ENCODE measurements around the gene GRB10.
"Not testable (repeated sequence)": the region's sequence is repeated elsewhere in the genome, so short reads cannot be mapped to it uniquely, and the experiment has no call there.

Gene GRB10

DNA sequence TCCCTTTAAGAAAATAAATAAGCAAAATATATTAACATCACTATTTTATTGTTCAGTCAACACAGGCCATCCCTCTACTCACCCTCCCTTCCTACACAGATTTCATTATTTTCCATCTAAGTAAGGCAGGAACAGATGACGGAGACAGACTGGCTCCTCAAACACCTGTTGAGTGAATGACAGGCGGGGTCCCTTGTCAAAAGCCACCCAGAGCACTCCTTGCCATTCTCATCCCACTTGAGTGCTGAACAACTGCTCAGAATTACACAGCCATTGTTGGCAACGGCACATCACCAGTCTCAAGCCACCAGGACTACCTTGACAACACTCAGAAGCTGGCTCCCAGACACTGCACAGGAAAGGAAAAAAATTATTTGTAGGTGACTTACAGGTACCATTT is 3.3 kb downstream of the GRB10 start:
- TF ChIP-seq ELF4 (IDR thresholded peaks at IDR 0.05) (no peak), TARDBP (IDR thresholded peaks at IDR 0.05) (no peak), FOXA1 (IDR thresholded peaks at IDR 0.05) (no peak), SP1 (IDR thresholded peaks at IDR 0.05) (no peak), BHLHE40 (IDR thresholded peaks at IDR 0.05; ENCODE audit: borderline replicate concordance) (no peak)
- no peak for DNase-seq (ENCODE audit: extremely low spot score)
- POLR2A ChIA-PET = no interaction called here
- CTCF ChIA-PET = interaction anchor here (0.5 kb wide), 1 partner anchor 343 kb away, joined by 4 read pairs; no protein-coding TSS in a partner anchor

GRCh38 chr7:50778189-50778588 is 4.5 kb downstream of the GRB10 start:
- TF ChIP-seq BHLHE40 (IDR thresholded peaks at IDR 0.05; ENCODE audit: borderline replicate concordance) (no peak), ZNF384 (IDR thresholded peaks at IDR 0.05) (no peak), FOXM1 (IDR thresholded peaks at IDR 0.05; ENCODE audit: borderline replicate concordance) (no peak), NFRKB (IDR thresholded peaks at IDR 0.05) (no peak), HDGF (IDR thresholded peaks at IDR 0.05; ENCODE audit: borderline replicate concordance) (no peak), TARDBP (IDR thresholded peaks at IDR 0.05) (no peak), FOXA1 (IDR thresholded peaks at IDR 0.05) (no peak), LEF1 (IDR thresholded peaks at IDR 0.05; ENCODE audit: borderline replicate concordance) (no peak), SP1 (IDR thresholded peaks at IDR 0.05) (no peak), ARNT (IDR thresholded peaks at IDR 0.05) (no peak), FOXK2 (IDR thresholded peaks at IDR 0.05) (no peak), CTBP1 (IDR thresholded peaks at IDR 0.05; ENCODE audit: borderline replicate concordance) (no peak)
- TF ChIP-seq, protein P1, sequence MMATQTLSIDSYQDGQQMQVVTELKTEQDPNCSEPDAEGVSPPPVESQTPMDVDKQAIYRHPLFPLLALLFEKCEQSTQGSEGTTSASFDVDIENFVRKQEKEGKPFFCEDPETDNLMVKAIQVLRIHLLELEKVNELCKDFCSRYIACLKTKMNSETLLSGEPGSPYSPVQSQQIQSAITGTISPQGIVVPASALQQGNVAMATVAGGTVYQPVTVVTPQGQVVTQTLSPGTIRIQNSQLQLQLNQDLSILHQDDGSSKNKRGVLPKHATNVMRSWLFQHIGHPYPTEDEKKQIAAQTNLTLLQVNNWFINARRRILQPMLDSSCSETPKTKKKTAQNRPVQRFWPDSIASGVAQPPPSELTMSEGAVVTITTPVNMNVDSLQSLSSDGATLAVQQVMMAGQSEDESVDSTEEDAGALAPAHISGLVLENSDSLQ (IDR thresholded peaks at IDR 0.05) = no peak
- CTCF ChIA-PET = no interaction called here
- POLR2A ChIA-PET = no interaction called here
- no peak for DNase-seq (ENCODE audit: extremely low spot score)

GRCh38 chr7:50775836-50776235 is 6.9 kb downstream of the GRB10 start:
- ChIA-PET POLR2A (no interaction called here), CTCF (no interaction called here)
- DNase-seq (ENCODE audit: extremely low spot score) = no peak

DNA sequence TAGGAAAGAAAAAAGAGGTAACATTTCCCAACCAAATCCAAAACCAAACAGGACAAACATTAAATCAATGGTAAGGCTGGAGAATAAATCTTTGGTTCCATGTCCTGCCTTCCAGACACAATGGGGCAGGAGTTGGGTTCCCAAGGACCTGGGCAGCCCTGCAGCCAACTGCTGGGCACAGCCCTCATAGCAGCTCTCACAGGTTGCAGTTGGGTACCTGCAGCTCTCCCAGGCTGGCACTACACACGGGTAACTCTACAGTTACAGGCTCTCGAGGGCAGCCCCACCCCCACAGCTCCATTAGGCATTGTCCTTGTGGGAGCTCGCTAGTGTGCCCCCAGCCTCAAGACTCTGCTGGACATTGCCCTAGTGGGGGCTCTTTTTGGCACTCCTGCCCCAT is 7.5 kb downstream of the GRB10 start:
- TF ChIP-seq SP1 (IDR thresholded peaks at IDR 0.05) = no peak
- no peak for TF ChIP-seq HDGF (IDR thresholded peaks at IDR 0.05; ENCODE audit: borderline replicate concordance)
- no peak for TF ChIP-seq NFRKB (IDR thresholded peaks at IDR 0.05)
- TF ChIP-seq ELF4 (IDR thresholded peaks at IDR 0.05) = no peak
- TF ChIP-seq FOXK2 (IDR thresholded peaks at IDR 0.05) = no peak
- TF ChIP-seq ZNF384 (IDR thresholded peaks at IDR 0.05) = no peak
- no peak for TF ChIP-seq LEF1 (IDR thresholded peaks at IDR 0.05; ENCODE audit: borderline replicate concordance)
- no peak for TF ChIP-seq L3MBTL2 (conservative IDR thresholded peaks at IDR 0.05)
- no peak for TF ChIP-seq FOXM1 (IDR thresholded peaks at IDR 0.05; ENCODE audit: borderline replicate concordance)
- TF ChIP-seq TARDBP (IDR thresholded peaks at IDR 0.05) = no peak
- TF ChIP-seq BHLHE40 (IDR thresholded peaks at IDR 0.05; ENCODE audit: borderline replicate concordance) = no peak
- TF ChIP-seq, protein P1 (IDR thresholded peaks at IDR 0.05) = no peak
- TF ChIP-seq FOXA1 (IDR thresholded peaks at IDR 0.05) = no peak
- no peak for TF ChIP-seq SUZ12 (IDR thresholded peaks at IDR 0.05)
- no peak for TF ChIP-seq ARNT (IDR thresholded peaks at IDR 0.05)
- no peak for TF ChIP-seq CTBP1 (IDR thresholded peaks at IDR 0.05; ENCODE audit: borderline replicate concordance)
- CTCF ChIA-PET = no interaction called here
- POLR2A ChIA-PET = no interaction called here
- no peak for DNase-seq (ENCODE audit: extremely low spot score)

More at GRCh38 chr7:50775836-50776235, 6.9 kb downstream of the GRB10 start:
- no peak for TF ChIP-seq BHLHE40 (IDR thresholded peaks at IDR 0.05; ENCODE audit: borderline replicate concordance)
- TF ChIP-seq ZNF384 (IDR thresholded peaks at IDR 0.05) = no peak
- no peak for TF ChIP-seq FOXA1 (IDR thresholded peaks at IDR 0.05)
- TF ChIP-seq SUZ12 (IDR thresholded peaks at IDR 0.05) = no peak

DNA sequence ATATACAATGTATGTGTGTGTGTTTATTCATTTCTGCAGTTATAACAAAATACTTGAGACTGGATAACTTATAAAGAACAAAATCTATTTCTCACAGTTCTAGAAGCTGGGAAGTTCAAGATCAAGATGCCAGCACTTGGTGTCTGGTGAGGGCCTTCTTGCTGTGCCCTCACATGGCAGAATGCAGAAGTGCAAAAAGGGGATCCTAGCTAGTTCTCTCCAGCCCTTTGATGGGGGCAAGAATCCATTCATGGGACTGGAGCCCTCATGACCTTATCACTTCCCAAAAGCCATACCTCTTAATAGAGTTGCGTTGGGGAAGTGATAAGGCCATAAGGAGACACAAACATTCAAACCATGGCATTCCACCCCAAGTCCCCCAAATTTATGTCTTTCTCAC is 8.4 kb downstream of the GRB10 start:
- TF ChIP-seq LEF1 (IDR thresholded peaks at IDR 0.05; ENCODE audit: borderline replicate concordance) (no peak), CTBP1 (IDR thresholded peaks at IDR 0.05; ENCODE audit: borderline replicate concordance) (no peak), BHLHE40 (IDR thresholded peaks at IDR 0.05; ENCODE audit: borderline replicate concordance) (no peak), ELF4 (IDR thresholded peaks at IDR 0.05) (no peak), HDGF (IDR thresholded peaks at IDR 0.05; ENCODE audit: borderline replicate concordance) (no peak), FOXM1 (IDR thresholded peaks at IDR 0.05; ENCODE audit: borderline replicate concordance) (no peak), ARNT (IDR thresholded peaks at IDR 0.05) (no peak), SUZ12 (IDR thresholded peaks at IDR 0.05) (no peak), FOXK2 (IDR thresholded peaks at IDR 0.05) (no peak), FOXA1 (IDR thresholded peaks at IDR 0.05) (no peak)
- ChIA-PET CTCF (no interaction called here), POLR2A (no interaction called here)
- no peak for DNase-seq (ENCODE audit: extremely low spot score)

DNA sequence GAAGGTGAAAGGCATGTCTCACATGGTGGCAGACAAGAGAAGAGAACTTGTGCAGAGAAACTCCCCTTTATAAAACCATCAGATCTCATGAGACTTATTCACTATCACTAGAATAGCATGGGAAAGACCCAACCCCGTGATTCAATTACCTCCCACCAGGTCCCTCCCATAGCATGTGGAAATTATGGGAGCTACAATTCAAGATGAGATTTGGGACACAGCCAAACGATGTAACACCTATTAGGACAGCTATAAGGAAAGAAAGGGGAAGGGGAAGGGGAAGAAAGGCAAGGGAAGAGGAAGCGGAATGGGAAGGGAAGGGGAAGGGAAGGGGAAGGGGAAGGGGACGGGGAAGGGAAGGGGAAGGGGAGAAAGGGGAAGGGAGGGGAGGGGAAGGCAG is 9.6 kb downstream of the GRB10 start:
- CTCF ChIA-PET = interaction anchor here (0.6 kb wide), 1 partner anchor 33 kb away, joined by 4 read pairs; no protein-coding TSS in a partner anchor
- POLR2A ChIA-PET; DNase-seq (ENCODE audit: extremely low spot score): not testable (repeated sequence)

DNA sequence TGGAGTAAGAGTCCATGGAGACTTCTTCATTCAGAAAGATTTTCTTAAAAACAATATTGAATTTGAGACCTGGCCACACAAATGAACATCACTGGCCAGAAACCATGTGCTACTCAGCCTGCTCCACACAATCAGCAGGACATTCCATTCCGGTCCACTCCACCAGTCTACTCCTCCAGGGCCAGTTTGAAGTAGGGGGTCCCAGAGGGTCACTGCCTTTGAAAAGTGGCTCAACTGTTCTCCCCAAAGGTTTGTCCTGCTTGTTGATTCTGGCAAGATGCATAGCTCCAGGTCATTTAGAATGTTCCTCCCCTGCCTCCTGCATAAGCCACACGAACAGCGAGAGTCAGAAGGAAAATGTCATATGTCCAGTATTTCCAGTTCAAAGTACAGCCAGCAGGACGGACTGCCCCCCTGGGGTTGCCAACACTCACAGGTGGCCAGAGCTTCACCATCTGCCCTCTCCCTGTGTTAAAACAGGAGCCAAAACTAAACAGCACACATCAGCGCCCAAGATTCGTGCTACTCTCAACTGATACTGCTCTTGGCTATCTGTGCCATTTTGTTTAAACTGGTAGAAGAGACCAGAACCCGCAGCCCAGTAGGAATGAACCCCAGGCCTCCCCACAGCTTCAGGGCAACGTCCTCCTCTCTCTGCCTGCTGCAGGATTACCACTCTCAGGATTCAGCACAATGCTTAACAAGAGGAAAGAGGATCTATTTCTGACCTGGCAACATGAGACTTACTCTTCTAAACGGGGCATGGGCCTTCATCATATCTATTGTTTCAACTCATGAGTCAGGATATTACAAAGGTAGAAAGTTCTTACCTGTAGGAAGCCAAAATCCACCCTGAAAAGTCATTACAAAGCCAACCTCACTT is 11.3 kb downstream of the GRB10 start:
- TF ChIP-seq TARDBP (IDR thresholded peaks at IDR 0.05) = no peak
- no peak for TF ChIP-seq FOXK2 (IDR thresholded peaks at IDR 0.05)
- no peak for TF ChIP-seq ELF4 (IDR thresholded peaks at IDR 0.05)
- no peak for TF ChIP-seq CTBP1 (IDR thresholded peaks at IDR 0.05; ENCODE audit: borderline replicate concordance)
- TF ChIP-seq ARNT (IDR thresholded peaks at IDR 0.05) = no peak
- no peak for TF ChIP-seq HDGF (IDR thresholded peaks at IDR 0.05; ENCODE audit: borderline replicate concordance)
- no peak for TF ChIP-seq L3MBTL2 (conservative IDR thresholded peaks at IDR 0.05)
- no peak for TF ChIP-seq SP1 (IDR thresholded peaks at IDR 0.05)
- TF ChIP-seq BHLHE40 (IDR thresholded peaks at IDR 0.05; ENCODE audit: borderline replicate concordance) = no peak
- TF ChIP-seq, protein P1 (IDR thresholded peaks at IDR 0.05) = no peak
- TF ChIP-seq LEF1 (IDR thresholded peaks at IDR 0.05; ENCODE audit: borderline replicate concordance) = no peak
- no peak for TF ChIP-seq SUZ12 (IDR thresholded peaks at IDR 0.05)
- TF ChIP-seq FOXM1 (IDR thresholded peaks at IDR 0.05; ENCODE audit: borderline replicate concordance) = no peak
- ChIA-PET CTCF (no interaction called here), POLR2A (no interaction called here)
- no peak for DNase-seq (ENCODE audit: extremely low spot score)
